IPS DF 19.7 (cell line): Measurements from ENCODE around the gene AGAP2.
"Not testable (repeated sequence)": the region's sequence is repeated elsewhere in the genome, so short reads cannot be mapped to it uniquely, and the experiment has no call there.

Experiments
- DNase-seq: peaks from one replicate; pipeline ENCODE4 v3.0.0-alpha.2; 2013; ENCODE audit warnings: low read depth, low spot score

The AGAP2 gene

GRCh38 chr12:57738661-57739237 lies at the start of gene AGAP2:
TSS of gene AGAP2 (minus strand) at chr12:57738742. CDS start at chr12:57738246, 496 bp downstream.
- no peak for DNase-seq

- DNase-seq: no peak
Measured at GRCh38 chr12:57783861-57784260, 45.3 kb upstream of the AGAP2 start.

GRCh38 chr12:57783466-57783801 lies 44.9 kb upstream of the AGAP2 start:
- DNase-seq: no peak

- peak; percentile 82 for DNase-seq
Measured at GRCh38 chr12:57782608-57783465, 44.3 kb upstream of the AGAP2 start, which contains the start of gene TSFM. TSS of gene TSFM (plus strand) at chr12:57782787. CDS start at chr12:57782802, 15 bp downstream.

GRCh38 chr12:57782243-57782607 lies 43.7 kb upstream of the AGAP2 start:
- no peak for DNase-seq

- no peak for DNase-seq
Measured at GRCh38 chr12:57781801-57782200, 43.3 kb upstream of the AGAP2 start.

GRCh38 chr12:57781244-57781643 lies 42.7 kb upstream of the AGAP2 start:
- DNase-seq: no peak

- DNase-seq: no peak
Measured at GRCh38 chr12:57780284-57780897, 41.8 kb upstream of the AGAP2 start.

- no peak for DNase-seq
Measured at GRCh38 chr12:57779736-57780135, 41.2 kb upstream of the AGAP2 start.

- DNase-seq: no peak
Measured at GRCh38 chr12:57777911-57778310, 39.4 kb upstream of the AGAP2 start.

- DNase-seq: no peak
Measured at GRCh38 chr12:57777367-57777766, 38.8 kb upstream of the AGAP2 start.

- DNase-seq: no peak
Measured at GRCh38 chr12:57776247-57776587, 37.7 kb upstream of the AGAP2 start.

- no peak for DNase-seq
Measured at GRCh38 chr12:57775563-57776246, 37.2 kb upstream of the AGAP2 start.

GRCh38 chr12:57775044-57775443 lies 36.5 kb upstream of the AGAP2 start:
- DNase-seq: no peak

- DNase-seq: not testable (repeated sequence)
Measured at GRCh38 chr12:57774634-57775033, 36.1 kb upstream of the AGAP2 start.

GRCh38 chr12:57772429-57773322 lies 34.1 kb upstream of the AGAP2 start, which contains the start of gene EEF1AKMT3:
TSS of gene EEF1AKMT3 (plus strand) at chr12:57772614. CDS start at chr12:57772725, 111 bp downstream.
- no peak for DNase-seq

GRCh38 chr12:57771873-57772428 lies 33.4 kb upstream of the AGAP2 start, which contains the start of gene METTL1:
TSS of gene METTL1 (minus strand) at chr12:57772105. CDS start at chr12:57772083, 22 bp downstream.
- DNase-seq: peak; percentile 94

GRCh38 chr12:57771236-57771872 lies 32.8 kb upstream of the AGAP2 start:
- peak; percentile 71 for DNase-seq

GRCh38 chr12:57770734-57771133 lies 32.2 kb upstream of the AGAP2 start:
- DNase-seq: no peak

- DNase-seq: no peak
Measured at GRCh38 chr12:57769594-57769993, 31.1 kb upstream of the AGAP2 start.
